Measurements from ENCODE around the gene PADI4.

DNA sequence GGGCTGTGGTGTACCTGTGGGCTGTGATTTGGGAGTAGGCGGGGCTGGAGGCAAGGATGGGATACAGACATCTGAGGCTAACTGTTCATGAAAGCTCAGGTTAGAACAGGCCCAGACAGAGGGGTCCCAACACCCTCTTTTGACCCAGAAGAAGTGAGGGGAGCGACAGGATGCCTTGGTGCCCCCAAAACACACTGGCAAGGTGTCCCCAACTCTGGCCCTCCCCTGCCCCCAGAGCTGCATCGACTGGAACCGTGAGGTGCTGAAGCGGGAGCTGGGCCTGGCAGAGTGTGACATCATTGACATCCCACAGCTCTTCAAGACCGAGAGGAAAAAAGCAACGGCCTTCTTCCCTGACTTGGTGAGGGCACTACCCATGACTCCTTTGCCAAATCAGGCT, 27.6 kb upstream of the PADI4 start:
- TF ChIP-seq SNAI2 (CRISPR knock-in tag; IDR thresholded peaks at IDR 0.05): no peak
- TF ChIP-seq, protein P1, sequence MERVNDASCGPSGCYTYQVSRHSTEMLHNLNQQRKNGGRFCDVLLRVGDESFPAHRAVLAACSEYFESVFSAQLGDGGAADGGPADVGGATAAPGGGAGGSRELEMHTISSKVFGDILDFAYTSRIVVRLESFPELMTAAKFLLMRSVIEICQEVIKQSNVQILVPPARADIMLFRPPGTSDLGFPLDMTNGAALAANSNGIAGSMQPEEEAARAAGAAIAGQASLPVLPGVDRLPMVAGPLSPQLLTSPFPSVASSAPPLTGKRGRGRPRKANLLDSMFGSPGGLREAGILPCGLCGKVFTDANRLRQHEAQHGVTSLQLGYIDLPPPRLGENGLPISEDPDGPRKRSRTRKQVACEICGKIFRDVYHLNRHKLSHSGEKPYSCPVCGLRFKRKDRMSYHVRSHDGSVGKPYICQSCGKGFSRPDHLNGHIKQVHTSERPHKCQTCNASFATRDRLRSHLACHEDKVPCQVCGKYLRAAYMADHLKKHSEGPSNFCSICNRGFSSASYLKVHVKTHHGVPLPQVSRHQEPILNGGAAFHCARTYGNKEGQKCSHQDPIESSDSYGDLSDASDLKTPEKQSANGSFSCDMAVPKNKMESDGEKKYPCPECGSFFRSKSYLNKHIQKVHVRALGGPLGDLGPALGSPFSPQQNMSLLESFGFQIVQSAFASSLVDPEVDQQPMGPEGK (CRISPR knock-in tag; IDR thresholded peaks at IDR 0.05; ENCODE audit: borderline replicate concordance): no peak

Measured in SK-N-SH treated with all-trans-retinoic acid at 6 μM for 48 hours (cell line).